HEK293T (cell line): Measurements from ENCODE around the gene LGR5.

ENCODE experiments used
- CTCF ChIA-PET: fragments of 350-600 bp; formaldehyde crosslinking; extraction: SDS; loops from one replicate; lab custom pipeline; 2021; ENCODE audit warnings: antibody characterized with exemption, inconsistent platforms; lab: Yijun Ruan, JAX
- POLR2A ChIA-PET: fragments of 350-600 bp; formaldehyde crosslinking; extraction: SDS; loops from one replicate; lab custom pipeline; 2020; ENCODE audit warnings: antibody characterized with exemption, inconsistent platforms; lab: Yijun Ruan, JAX
- DNase-seq: peaks from one replicate; pipeline ENCODE4 v3.0.0; 2012; ENCODE audit warnings: mixed read lengths; ENCODE audit errors: extremely low spot score
- ARNT ChIP-seq: fragments of 450-650 bp; IDR thresholded peaks from 2 replicates; pipeline ENCODE4 v1.6.1; 2017; ENCODE audit warnings: mild to moderate bottlenecking
- BHLHE40 ChIP-seq: fragments of 450-650 bp; IDR thresholded peaks from 2 replicates; pipeline ENCODE4 v1.6.1; 2016; ENCODE audit warnings: mild to moderate bottlenecking, moderate library complexity, borderline replicate concordance
- CTBP1 ChIP-seq: fragments of 450-650 bp; IDR thresholded peaks from 2 replicates; pipeline ENCODE4 v1.6.1; 2016; ENCODE audit warnings: borderline replicate concordance
- ELF4 ChIP-seq: fragments of 450-650 bp; IDR thresholded peaks from 2 replicates; pipeline ENCODE4 v1.6.1; 2017; ENCODE audit warnings: antibody characterized with exemption
- FOXA1 ChIP-seq: fragments of 450-650 bp; IDR thresholded peaks from 2 replicates; pipeline ENCODE4 v1.6.1; 2016; ENCODE audit warnings: mild to moderate bottlenecking
- FOXK2 ChIP-seq: fragments of 450-650 bp; IDR thresholded peaks from 2 replicates; pipeline ENCODE4 v1.6.1; 2016; ENCODE audit warnings: mild to moderate bottlenecking
- FOXM1 ChIP-seq: fragments of 450-650 bp; IDR thresholded peaks from 2 replicates; pipeline ENCODE4 v1.6.1; 2017; ENCODE audit warnings: mild to moderate bottlenecking, borderline replicate concordance
- HDGF ChIP-seq: fragments of 450-650 bp; IDR thresholded peaks from 2 replicates; pipeline ENCODE4 v1.6.1; 2017; ENCODE audit warnings: antibody characterized with exemption, borderline replicate concordance
- L3MBTL2 ChIP-seq: fragments of 450-650 bp; conservative IDR thresholded peaks from 2 replicates; pipeline ENCODE4 v1.6.1; 2016; ENCODE audit warnings: mild to moderate bottlenecking
- LEF1 ChIP-seq: fragments of 450-650 bp; IDR thresholded peaks from 2 replicates; pipeline ENCODE4 v1.6.1; 2017; ENCODE audit warnings: mild to moderate bottlenecking, borderline replicate concordance
- NFRKB ChIP-seq: fragments of 450-650 bp; IDR thresholded peaks from 2 replicates; pipeline ENCODE4 v1.6.1; 2016; ENCODE audit warnings: mild to moderate bottlenecking, moderate library complexity
- SP1 ChIP-seq: fragments of 450-650 bp; IDR thresholded peaks from 2 replicates; pipeline ENCODE4 v1.6.1; 2017
- SUZ12 ChIP-seq: fragments of 450-650 bp; IDR thresholded peaks from 2 replicates; pipeline ENCODE4 v1.6.1; 2016; ENCODE audit warnings: mild to moderate bottlenecking
- TARDBP ChIP-seq: fragments of 450-650 bp; IDR thresholded peaks from 2 replicates; pipeline ENCODE4 v1.6.1; 2016
- ZNF384 ChIP-seq: fragments of 450-650 bp; IDR thresholded peaks from 2 replicates; pipeline ENCODE4 v1.6.1; 2016
- TF ChIP-seq, protein P1 (sequence below): fragments of 450-650 bp; IDR thresholded peaks from 2 replicates; pipeline ENCODE4 v1.6.1; 2016

LGR5 gene

DNA sequence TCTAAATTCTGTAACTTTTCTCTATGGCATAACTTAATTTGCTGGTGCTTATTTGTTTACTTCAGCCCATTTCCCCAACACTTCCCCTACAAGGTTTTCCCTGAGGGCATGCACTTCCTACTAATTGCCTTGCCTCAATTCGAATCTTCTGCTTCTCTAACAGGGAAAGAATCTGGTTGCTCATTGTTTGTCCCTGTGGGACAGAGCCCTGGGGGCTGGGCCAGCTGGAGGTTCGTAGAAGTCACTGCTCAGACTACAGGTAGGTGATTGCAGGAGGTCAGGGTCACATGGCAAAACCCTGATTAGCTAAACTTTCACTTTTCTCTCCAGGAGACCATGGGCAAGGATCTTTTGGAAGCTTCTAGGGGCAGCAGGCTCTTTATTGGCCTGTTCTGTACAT lies 152.0 kb downstream of the LGR5 start:
- DNase-seq = no peak
- TF ChIP-seq SUZ12 = no peak
- TF ChIP-seq, protein P1, sequence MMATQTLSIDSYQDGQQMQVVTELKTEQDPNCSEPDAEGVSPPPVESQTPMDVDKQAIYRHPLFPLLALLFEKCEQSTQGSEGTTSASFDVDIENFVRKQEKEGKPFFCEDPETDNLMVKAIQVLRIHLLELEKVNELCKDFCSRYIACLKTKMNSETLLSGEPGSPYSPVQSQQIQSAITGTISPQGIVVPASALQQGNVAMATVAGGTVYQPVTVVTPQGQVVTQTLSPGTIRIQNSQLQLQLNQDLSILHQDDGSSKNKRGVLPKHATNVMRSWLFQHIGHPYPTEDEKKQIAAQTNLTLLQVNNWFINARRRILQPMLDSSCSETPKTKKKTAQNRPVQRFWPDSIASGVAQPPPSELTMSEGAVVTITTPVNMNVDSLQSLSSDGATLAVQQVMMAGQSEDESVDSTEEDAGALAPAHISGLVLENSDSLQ = no peak
- no peak for TF ChIP-seq ARNT
- TF ChIP-seq ELF4 = no peak
- ChIA-PET CTCF (no interaction called here), POLR2A (no interaction called here)

DNA sequence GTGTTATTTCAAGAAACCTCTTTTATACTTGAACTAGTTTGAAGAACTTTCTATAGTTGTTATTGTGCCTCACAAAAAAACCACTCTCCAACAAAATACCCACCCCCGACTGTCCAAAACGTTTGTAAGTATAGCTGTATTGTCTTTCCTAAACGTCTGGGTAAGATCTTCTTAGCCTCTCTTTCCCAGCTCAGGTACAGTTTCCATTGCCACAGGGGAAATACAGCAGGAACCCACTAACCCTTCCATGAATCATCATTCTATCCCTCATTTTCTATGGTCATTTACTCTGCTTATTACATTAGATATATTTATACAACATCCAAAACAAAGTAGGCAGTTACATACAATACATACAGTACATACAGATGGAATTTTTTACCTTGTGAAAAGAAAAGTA lies 153.2 kb downstream of the LGR5 start:
- DNase-seq = no peak
- TF ChIP-seq FOXA1 (no peak), TARDBP (no peak), FOXM1 (no peak), LEF1 (no peak), CTBP1 (no peak), ZNF384 (no peak), HDGF (no peak), BHLHE40 (no peak), SP1 (no peak), NFRKB (no peak), FOXK2 (no peak), ARNT (no peak), ELF4 (no peak), SUZ12 (no peak)
- TF ChIP-seq, protein P1 = no peak
- POLR2A ChIA-PET = no interaction called here
- CTCF ChIA-PET = no interaction called here

DNA sequence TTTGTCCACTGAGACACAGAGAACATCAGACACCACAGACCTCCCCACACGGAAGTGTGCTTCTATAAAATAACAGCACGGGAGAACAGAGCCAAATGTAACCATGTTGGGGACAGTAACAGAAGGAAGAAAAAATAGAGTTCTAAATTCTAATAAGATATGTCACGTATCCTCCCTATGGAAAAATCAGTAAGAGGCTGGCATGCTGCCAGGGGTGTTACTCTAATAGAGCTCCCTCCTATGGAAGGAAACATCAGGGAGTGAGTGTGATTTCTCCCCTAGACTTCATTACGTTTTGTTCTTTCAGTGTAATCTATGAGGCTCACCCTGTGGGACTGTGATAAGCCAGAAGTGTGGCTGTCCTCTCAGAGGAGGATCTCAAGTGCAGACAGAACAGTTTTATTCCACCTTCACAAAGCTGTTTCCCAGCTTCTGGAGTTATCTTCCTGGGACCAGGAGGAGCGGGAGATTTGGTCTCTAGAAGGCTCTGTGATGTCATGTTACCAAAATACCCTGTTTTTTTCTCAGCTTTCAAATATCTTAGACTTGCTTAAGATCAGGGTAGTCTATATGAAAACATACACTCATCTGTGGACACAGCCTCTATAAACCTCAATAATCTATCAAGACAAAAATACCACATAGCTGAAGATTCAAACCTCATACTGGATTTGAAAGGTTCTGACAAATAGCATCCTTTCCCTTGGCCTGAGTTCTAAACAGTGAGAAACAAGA lies 154.8 kb downstream of the LGR5 start:
- DNase-seq = peak; percentile 18
- TF ChIP-seq L3MBTL2 (no peak), FOXA1 (no peak), NFRKB (no peak), SP1 (no peak), FOXM1 (no peak), LEF1 (no peak), ELF4 (no peak), BHLHE40 (no peak), FOXK2 (no peak), ZNF384 (no peak), TARDBP (no peak), CTBP1 (no peak), ARNT (no peak), HDGF (no peak), SUZ12 (no peak)
- TF ChIP-seq, protein P1 = no peak
- POLR2A ChIA-PET = no interaction called here
- CTCF ChIA-PET = interaction anchor here (1.3 to 1.5 kb wide), 2 partner anchors 42 to 43 kb away, joined by 3 to 6 read pairs; no protein-coding TSS in a partner anchor

DNA sequence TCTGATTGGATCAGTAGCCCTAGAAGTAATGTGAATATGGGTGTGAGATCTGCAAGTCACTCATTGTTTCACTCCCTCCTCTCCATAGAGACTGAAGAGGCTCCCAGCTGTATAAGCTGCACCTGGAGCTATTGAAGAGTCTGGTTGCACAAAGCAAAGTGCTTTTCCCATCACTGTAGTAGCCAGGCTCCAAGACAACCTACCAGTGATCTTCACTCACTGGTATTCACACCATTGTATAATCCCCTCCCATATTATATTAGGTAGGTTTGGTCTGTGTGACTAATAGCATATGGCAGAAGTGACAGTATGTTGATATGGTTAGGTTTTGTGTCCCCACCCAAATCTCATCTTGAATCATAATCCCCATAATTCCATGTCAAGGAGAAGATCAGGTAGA lies 159.6 kb downstream of the LGR5 start:
- POLR2A ChIA-PET = no interaction called here
- no peak for DNase-seq
- TF ChIP-seq TARDBP = no peak
- CTCF ChIA-PET = no interaction called here

DNA sequence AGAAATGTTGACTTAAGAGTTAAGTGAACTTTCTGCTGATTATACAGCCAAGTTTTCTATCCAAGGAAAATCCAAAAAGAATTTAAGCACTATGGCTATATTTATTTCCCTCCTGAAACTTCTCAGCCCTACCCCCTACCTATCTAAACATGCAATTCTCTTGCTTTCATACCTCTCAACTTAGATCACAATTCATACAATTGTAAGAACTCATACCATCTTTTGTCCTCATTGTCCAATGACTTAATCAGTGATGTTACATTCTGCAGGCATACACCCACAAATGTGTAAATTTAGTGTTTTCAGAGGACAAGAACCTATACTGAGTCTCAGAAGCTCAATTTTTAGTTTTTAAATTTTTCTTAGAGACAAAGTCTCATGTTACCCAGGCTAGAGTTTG lies 161.9 kb downstream of the LGR5 start:
- no peak for DNase-seq
- POLR2A ChIA-PET = no interaction called here
- TF ChIP-seq FOXM1 (no peak), BHLHE40 (no peak), ELF4 (no peak), HDGF (no peak), FOXA1 (no peak), ZNF384 (no peak), SP1 (no peak), SUZ12 (no peak), CTBP1 (no peak), LEF1 (no peak), FOXK2 (no peak), ARNT (no peak), NFRKB (no peak), TARDBP (no peak), L3MBTL2 (no peak)
- TF ChIP-seq, protein P1 = no peak
- CTCF ChIA-PET = no interaction called here

DNA sequence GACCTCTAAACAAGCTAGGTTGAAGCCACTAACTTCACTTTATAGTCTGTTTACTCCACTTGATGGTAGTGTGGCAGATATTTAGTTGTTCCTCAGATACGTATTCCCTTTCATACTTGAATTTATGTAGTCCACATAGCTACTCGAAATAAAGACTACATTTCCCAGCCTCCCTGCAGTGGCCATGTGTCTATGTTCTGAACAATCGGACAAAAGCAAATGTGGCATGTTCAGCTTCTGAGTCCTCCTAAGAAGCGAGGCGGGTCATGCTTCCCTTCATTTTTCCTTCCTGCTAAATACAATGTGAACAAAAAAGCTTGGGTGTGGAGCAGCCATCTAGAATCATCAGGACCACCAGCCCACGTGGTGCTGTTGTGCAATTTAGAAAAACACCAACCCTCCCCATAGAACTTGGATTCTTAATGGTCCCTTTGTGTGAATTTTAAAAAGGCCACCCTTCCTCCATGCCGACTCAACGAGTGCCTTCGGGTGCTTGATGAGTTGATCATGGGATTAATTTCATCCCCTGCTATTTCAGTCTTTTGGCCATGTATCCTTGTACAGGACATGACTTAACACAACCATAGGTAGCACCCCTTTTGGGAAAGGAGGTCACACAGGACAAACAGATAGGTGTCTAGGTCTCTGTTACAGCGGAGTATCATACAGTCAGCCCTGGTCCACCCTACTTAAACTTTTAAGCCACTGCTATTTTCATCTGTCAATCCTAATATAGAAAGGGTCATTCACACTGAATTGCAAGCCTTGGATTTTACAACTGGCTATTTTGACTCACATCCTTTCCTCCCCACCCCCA lies 163.4 kb downstream of the LGR5 start:
- CTCF ChIA-PET = no interaction called here
- TF ChIP-seq NFRKB (no peak), FOXK2 (no peak), TARDBP (no peak), LEF1 (no peak), ARNT (no peak), CTBP1 (no peak)
- POLR2A ChIA-PET = no interaction called here
- DNase-seq = no peak
